A549 (cell line): ENCODE results near the gene STPG2. TPM values are rescaled to one million over a fixed set of nuclear protein-coding genes. Genes with fewer than 3 reads are reported as not detected.
A peak's percentile ranks its signal among the peaks of the same experiment; 100 is the strongest.

Source experiments
- ATAC-seq, 2 experiments: fragments of 200-7000 bp in 1 of 2; fragments of >200 bp in 1 of 2; cut with Nextera tagmentation in 1 of 2; cut with Tn5 transposase in 1 of 2; 3 replicates each; pipeline versions ENCODE4 v1.8.0 to v1.9.1; 2018 to 2020; ENCODE audit warnings: mild to moderate bottlenecking in 1 of 2, moderate library complexity in 1 of 2
- CTCF ChIA-PET: fragments of 300-600 bp; sonication (Branson Sonifier 250); formaldehyde crosslinking; extraction: SDS; loops from one replicate; lab custom pipeline; 2021; ENCODE audit warnings: antibody characterized with exemption, inconsistent platforms; lab: Yijun Ruan, JAX
- POLR2A ChIA-PET: fragments of 350-600 bp; formaldehyde crosslinking; extraction: SDS; loops from one replicate; lab custom pipeline; 2021; ENCODE audit warnings: antibody characterized with exemption, inconsistent platforms; lab: Yijun Ruan, JAX
- DNase-seq, 2 experiments: peaks; one replicate each; pipeline versions ENCODE4 v3.0.0 to v3.0.0-alpha.2; 2011 to 2016; ENCODE audit warnings: low read depth in 1 of 2, low spot score in 1 of 2
- FAIRE-seq: peaks from 2 replicates; lab custom pipeline; 2011; peaks lifted over from hg19 to GRCh38; lab: Jason Lieb, UNC
- H3K27ac ChIP-seq, 2 experiments: fragments of >200 bp; sonication (Bioruptor Twin); formaldehyde crosslinking; 3 replicates each; pipeline ENCODE4 v1.5.1; 2016 to 2017
- H3K4me1 ChIP-seq: fragments of >200 bp; sonication (Bioruptor Twin); formaldehyde crosslinking; 3 replicates; pipeline ENCODE4 v1.6.1; 2016
- H3K4me2 ChIP-seq: fragments of >200 bp; sonication (Bioruptor Twin); formaldehyde crosslinking; 3 replicates; pipeline ENCODE4 v1.6.1; 2016
- H3K4me3 ChIP-seq: fragments of >200 bp; sonication (Bioruptor Twin); formaldehyde crosslinking; 3 replicates; pipeline ENCODE4 v1.5.1; 2016
- H3K9me3 ChIP-seq: fragments of >200 bp; sonication (Bioruptor Twin); formaldehyde crosslinking; 3 replicates; pipeline ENCODE4 v1.6.1; 2016
- CBX2 ChIP-seq: fragments of 200-600 bp; sonication (generic); IDR thresholded peaks from 2 replicates; pipeline ENCODE4 v1.6.1; 2016; ENCODE audit warnings: low read depth, mild to moderate bottlenecking, borderline replicate concordance
- CEBPB ChIP-seq, 2 experiments: fragments of >200 bp in 1 of 2; sonication (Bioruptor Twin) in 1 of 2; formaldehyde crosslinking in 1 of 2; IDR thresholded peaks; 2 replicates each; pipeline ENCODE4 v1.6.1; 2012 to 2016
- CHD2 ChIP-seq: fragments of 150-350 bp; IDR thresholded peaks from 2 replicates; pipeline ENCODE4 v1.6.1; 2014; ENCODE audit warnings: low read length; ENCODE audit not compliant: partially characterized antibody
- EHMT2 ChIP-seq: fragments of 200-600 bp; sonication (generic); IDR thresholded peaks from 2 replicates; pipeline ENCODE4 v1.6.1; 2016; ENCODE audit warnings: antibody characterized with exemption, low read depth, mild to moderate bottlenecking, moderate library complexity
- ELK1 ChIP-seq: fragments of 150-350 bp; IDR thresholded peaks from 2 replicates; pipeline ENCODE4 v1.6.1; 2014; ENCODE audit warnings: low read depth, mild to moderate bottlenecking, low read length
- FOSB ChIP-seq: fragments of 250-450 bp; sonication (Bioruptor Pico); IDR thresholded peaks from 2 replicates; pipeline ENCODE4 v1.5.0; 2020; ENCODE audit warnings: mild to moderate bottlenecking, moderate library complexity
- FOSL2 ChIP-seq, 2 experiments: fragments of 450-650 bp in 1 of 2; fragments of >200 bp in 1 of 2; sonication (Bioruptor Twin) in 1 of 2; formaldehyde crosslinking; IDR thresholded peaks; 2 replicates each; pipeline versions ENCODE4 v1.5.0 to v1.6.1; 2016 to 2020; ENCODE audit warnings: mild to moderate bottlenecking in 1 of 2, moderate library complexity in 1 of 2
- GATA3 ChIP-seq: IDR thresholded peaks from 2 replicates; pipeline ENCODE4 v1.6.1; 2012; ENCODE audit warnings: borderline replicate concordance
- HES2 ChIP-seq: fragments of >200 bp; sonication (Bioruptor Twin); formaldehyde crosslinking; IDR thresholded peaks from 2 replicates; pipeline ENCODE4 v1.6.1; 2016
- HEYL ChIP-seq: fragments of 250-450 bp; sonication (Bioruptor Pico); IDR thresholded peaks from 2 replicates; pipeline ENCODE4 v1.8.0; 2021; ENCODE audit warnings: mild to moderate bottlenecking, moderate library complexity
- HOXA7 ChIP-seq: fragments of 250-450 bp; sonication (Bioruptor Pico); IDR thresholded peaks from 2 replicates; pipeline ENCODE4 v1.5.0; 2020; ENCODE audit warnings: mild to moderate bottlenecking, moderate library complexity
- HOXB5 ChIP-seq: fragments of 250-450 bp; sonication (Bioruptor Pico); IDR thresholded peaks from 2 replicates; pipeline ENCODE4 v1.5.0; 2020; ENCODE audit warnings: mild to moderate bottlenecking, moderate library complexity
- JUN ChIP-seq, 2 experiments: fragments of >200 bp; sonication (Bioruptor Twin); formaldehyde crosslinking; IDR thresholded peaks; 2 replicates in 1 of 2; 3 replicates in 1 of 2; pipeline ENCODE4 v1.6.1; 2016 to 2017
- JUNB ChIP-seq: fragments of >200 bp; sonication (Bioruptor Twin); formaldehyde crosslinking; IDR thresholded peaks from 2 replicates; pipeline ENCODE4 v1.6.1; 2016
- MAZ ChIP-seq: fragments of 150-350 bp; IDR thresholded peaks from 2 replicates; pipeline ENCODE4 v1.6.1; 2014; ENCODE audit warnings: antibody characterized with exemption, low read depth, low read length, borderline replicate concordance
- NPAS2 ChIP-seq: fragments of 250-450 bp; sonication (Bioruptor Pico); IDR thresholded peaks from 2 replicates; pipeline ENCODE4 v1.8.0; 2022; ENCODE audit warnings: mild to moderate bottlenecking, moderate library complexity, borderline replicate concordance
- PBX3 ChIP-seq: IDR thresholded peaks from 2 replicates; pipeline ENCODE4 v1.6.1; 2012
- PHF8 ChIP-seq: fragments of 200-600 bp; sonication (generic); IDR thresholded peaks from 2 replicates; pipeline ENCODE4 v1.6.1; 2016; ENCODE audit warnings: low read depth, mild to moderate bottlenecking, antibody characterized with exemption, moderate library complexity, borderline replicate concordance
- POLR2A ChIP-seq: IDR thresholded peaks from 2 replicates; pipeline ENCODE4 v1.6.1; 2012; ENCODE audit warnings: mild to moderate bottlenecking, low read length
- POLR2AphosphoS2 ChIP-seq: conservative IDR thresholded peaks from 2 replicates; pipeline ENCODE4 v1.6.1; 2012; ENCODE audit warnings: low read length, improper control_type of control experiment, inconsistent platforms
- RAD21 ChIP-seq, 2 experiments: fragments of >200 bp in 1 of 2; sonication (Bioruptor Twin) in 1 of 2; formaldehyde crosslinking in 1 of 2; IDR thresholded peaks in 1 of 2; conservative IDR thresholded peaks in 1 of 2; 2 replicates in 1 of 2; 3 replicates in 1 of 2; pipeline ENCODE4 v1.6.1; 2012 to 2018; ENCODE audit warnings: inconsistent platforms in 1 of 2
- RNF2 ChIP-seq: fragments of 200-600 bp; sonication (generic); IDR thresholded peaks from 2 replicates; pipeline ENCODE4 v1.6.1; 2016; ENCODE audit warnings: low read depth, mild to moderate bottlenecking, antibody characterized with exemption, moderate library complexity, borderline replicate concordance
- SMC3 ChIP-seq: fragments of >200 bp; sonication (Bioruptor Twin); formaldehyde crosslinking; IDR thresholded peaks from 3 replicates; pipeline ENCODE4 v1.6.1; 2018; ENCODE audit warnings: inconsistent platforms
- SREBF2 ChIP-seq: fragments of 450-650 bp; IDR thresholded peaks from 2 replicates; pipeline ENCODE4 v1.6.1; 2014; ENCODE audit warnings: mild to moderate bottlenecking, moderate library complexity
- TFCP2L1 ChIP-seq: fragments of 250-450 bp; sonication (Bioruptor Pico); IDR thresholded peaks from 2 replicates; pipeline ENCODE4 v1.5.0; 2021; ENCODE audit warnings: mild to moderate bottlenecking
- TP53 ChIP-seq: fragments of 250-450 bp; sonication (Bioruptor Pico); IDR thresholded peaks from 2 replicates; pipeline ENCODE4 v1.5.0; 2021; ENCODE audit warnings: mild to moderate bottlenecking, moderate library complexity
- USF2 ChIP-seq: fragments of 450-650 bp; IDR thresholded peaks from 2 replicates; pipeline ENCODE4 v1.6.1; 2014; ENCODE audit warnings: antibody characterized with exemption
- ZC3H11A ChIP-seq: fragments of 450-650 bp; IDR thresholded peaks from 2 replicates; pipeline ENCODE4 v1.6.1; 2014; ENCODE audit warnings: antibody characterized with exemption, mild to moderate bottlenecking
- ZFP36 ChIP-seq: fragments of 450-650 bp; IDR thresholded peaks from 2 replicates; pipeline ENCODE4 v1.6.1; 2014; ENCODE audit warnings: borderline replicate concordance; ENCODE audit not compliant: partially characterized antibody
- ZNF302 ChIP-seq: fragments of 250-450 bp; sonication (Bioruptor Pico); IDR thresholded peaks from 2 replicates; pipeline ENCODE4 v1.9.0; 2021; ENCODE audit warnings: inconsistent platforms, mild to moderate bottlenecking, moderate library complexity
- WGBS: methylation state at CpG from one replicate; pipeline ENCODE4 v1.1.6; 2017; ENCODE audit errors: missing lambda C conversion rate; 5-methylcytosine and 5-hydroxymethylcytosine counted together
- polyA plus RNA-seq, 4 experiments: library from polyadenylated mRNA; depleted of rRNA in 3 of 4; stranded (reverse); fragments of >200 nt; fragmentation: RNase III in 1 of 4; extraction: RNeasy Plus Mini Kit Qiagen cat#74134 plus additional on column Dnase treatment in 1 of 4; gene quantifications; 2 replicates in 3 of 4; 3 replicates in 1 of 4; pipeline ENCODE4 v1.2.3, GENCODE V29; 2011 to 2017

Gene STPG2
- polyA plus RNA-seq, 2 of the 4 experiments (the other 2 are of a cell fraction): 0.05 TPM; not detected in 1

GRCh38 chr4:97656044-97656720 lies 487.1 kb downstream of the STPG2 start:
- WGBS: 20% methylated on average over 3 of the region's 3 CpGs
- FAIRE-seq (no peak), ATAC-seq (peak in 1 of 2 experiments; percentile 77; a peak in 3 of 6 replicates), DNase-seq (peak; percentile 1 to 51)
- Histone ChIP-seq H3K4me3 (no peak overlapping the region), H3K9me3 (no peaks in the 10 kb centered on the region), H3K4me2 (0 out of 3 replicates have a peak overlapping the region, but pooled peaks have one; percentile 21), H3K4me1 (0 out of 3 replicates have a peak, but pooled peaks cover 6% of the 10 kb centered on the region), H3K27ac (no peak overlapping the region)
- TF ChIP-seq JUNB (peak; percentile 26; the same call in 1 of the 2 replicates), CEBPB (IDR thresholded peaks at IDR 0.05) (peak; percentile 51 to 57), HOXB5 (no peak), FOSL2 (IDR thresholded peaks at IDR 0.05) (no peak), FOSL2 (CRISPR knock-in tag; IDR thresholded peaks at IDR 0.05) (peak; percentile 31; the same call in 1 of the 2 replicates), HES2 (0 out of 2 replicates have a peak, but pooled peaks have one; percentile 13)
- ChIA-PET POLR2A (no interaction called here), CTCF (no interaction called here)

GRCh38 chr4:97653701-97654100 lies 489.6 kb downstream of the STPG2 start:
- Histone ChIP-seq H3K9me3 (no peaks in the 10 kb centered on the region), H3K4me2 (no peak overlapping the region), H3K27ac (no peak overlapping the region), H3K4me1 (0 out of 3 replicates have a peak, but pooled peaks cover 6% of the 10 kb centered on the region), H3K4me3 (no peak overlapping the region)
- no peak for FAIRE-seq
- WGBS: 77% methylated on average over 2 of the region's 2 CpGs
- no peak for DNase-seq
- TF ChIP-seq POLR2A (no peak), HOXA7 (no peak), MAZ (no peak), NPAS2 (CRISPR knock-in tag) (no peak), USF2 (no peak), CHD2 (no peak), TFCP2L1 (CRISPR knock-in tag) (no peak), RNF2 (no peak), ZNF302 (no peak), PHF8 (no peak), EHMT2 (no peak), POLR2AphosphoS2 (no peak), ZFP36 (no peak), CBX2 (no peak), JUNB (no peak)
- POLR2A ChIA-PET: no interaction called here
- no peak for ATAC-seq
- CTCF ChIA-PET: no interaction called here

GRCh38 chr4:97646997-97647396 lies 496.3 kb downstream of the STPG2 start:
- Histone ChIP-seq H3K4me3 (no peak overlapping the region), H3K27ac (no peak overlapping the region), H3K4me2 (no peak overlapping the region), H3K4me1 (no peaks in the 10 kb centered on the region), H3K9me3 (no peaks in the 10 kb centered on the region)
- FAIRE-seq (no peak), ATAC-seq (no peak), DNase-seq (no peak)
- ChIA-PET CTCF (no interaction called here), POLR2A (no interaction called here)
- TF ChIP-seq HEYL (CRISPR knock-in tag) (no peak), FOSB (CRISPR knock-in tag) (no peak), TFCP2L1 (CRISPR knock-in tag) (no peak), CEBPB (IDR thresholded peaks at IDR 0.05) (no peak), GATA3 (no peak), MAZ (no peak), PBX3 (no peak), SMC3 (no peak), JUNB (no peak), USF2 (no peak), POLR2AphosphoS2 (no peak), TP53 (CRISPR knock-in tag) (no peak), RAD21 (conservative IDR thresholded peaks at IDR 0.05 in 1 of 2, IDR thresholded peaks at IDR 0.05 in 1 of 2) (no peak), SREBF2 (no peak), JUN (IDR thresholded peaks at IDR 0.05) (no peak), RNF2 (no peak), ELK1 (no peak), FOSL2 (IDR thresholded peaks at IDR 0.05) (no peak), FOSL2 (CRISPR knock-in tag; IDR thresholded peaks at IDR 0.05) (no peak), ZC3H11A (no peak)
